ENCODE data around the gene LRRC19.

The LRRC19 gene

GRCh38 chr9:26955921-26956859 is 49.3 kb downstream of the LRRC19 start, which contains the start of gene IFT74:
TSS of gene IFT74 (plus strand) at chr9:26956412. CDS start at chr9:26961968, 5,556 bp downstream.
- peak; percentile 80 to 85 for DNase-seq (ENCODE audit: low read depth in 2 of 2)

- no peak for DNase-seq (ENCODE audit: low read depth in 2 of 2)
Measured at GRCh38 chr9:26955222-26955903, 50.1 kb downstream of the LRRC19 start.

- DNase-seq (ENCODE audit: low read depth in 2 of 2): no peak
Measured at GRCh38 chr9:26954050-26954508, 51.4 kb downstream of the LRRC19 start.

GRCh38 chr9:26951794-26952193 is 53.7 kb downstream of the LRRC19 start:
- no peak for DNase-seq (ENCODE audit: low read depth in 2 of 2)

GRCh38 chr9:26950521-26950920 is 55.0 kb downstream of the LRRC19 start:
- no peak for DNase-seq (ENCODE audit: low read depth in 2 of 2)

GRCh38 chr9:26949637-26950069 is 55.8 kb downstream of the LRRC19 start:
- DNase-seq (ENCODE audit: low read depth in 2 of 2): no peak

- peak in 1 of 2 donors; percentile 24 for DNase-seq (ENCODE audit: low read depth in 2 of 2)
Measured at GRCh38 chr9:26947736-26948135, 57.7 kb downstream of the LRRC19 start.

GRCh38 chr9:26946753-26947727 is 58.4 kb downstream of the LRRC19 start, which contains the start of gene PLAA:
TSS of gene PLAA (minus strand) at chr9:26947242. CDS start at chr9:26947045, 197 bp downstream.
- peak; percentile 67 to 72 for DNase-seq (ENCODE audit: low read depth in 2 of 2)

GRCh38 chr9:26945591-26945990 is 59.9 kb downstream of the LRRC19 start:
- no peak for DNase-seq (ENCODE audit: low read depth in 2 of 2)
